ENCODE measurements around the gene DHTKD1.
"Not testable (repeated sequence)": the region's sequence is repeated elsewhere in the genome, so short reads cannot be mapped to it uniquely, and the experiment has no call there.

The DHTKD1 gene

GRCh38 chr10:12063483-12063818 lies 5.3 kb upstream of the DHTKD1 start:
- no peak for TF ChIP-seq CTCF (IDR thresholded peaks at IDR 0.05; ENCODE audit: insufficient read depth, low read depth, low read length, missing control alignments)
- H3K4me3 ChIP-seq (ENCODE audit: low read length), result no peak overlapping the region
- DNase-seq (ENCODE audit: low read depth), result no peak

DNA sequence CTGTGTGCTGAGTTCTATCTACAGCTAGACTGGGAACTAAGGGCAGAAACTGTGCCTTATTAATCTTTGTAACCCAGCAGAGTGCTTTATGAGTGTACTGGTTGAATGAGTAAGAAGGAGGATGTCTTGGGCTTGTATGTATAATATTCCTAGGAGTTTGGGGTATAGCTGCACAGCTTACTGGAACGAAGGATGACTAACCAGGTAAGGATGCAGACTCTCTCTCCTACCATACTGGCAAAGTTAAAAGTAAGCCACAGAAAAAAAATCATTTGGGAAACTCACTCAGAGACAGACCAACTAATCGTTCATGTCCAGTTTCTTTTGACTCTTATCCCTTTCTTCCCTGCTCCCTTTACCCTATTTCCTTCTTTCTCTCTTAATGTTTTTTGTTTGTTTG lies 1.4 kb upstream of the DHTKD1 start:
- DNase-seq (ENCODE audit: low read depth), result peak; percentile 85
- TF ChIP-seq CTCF (IDR thresholded peaks at IDR 0.05; ENCODE audit: insufficient read depth, low read depth, low read length, missing control alignments), result no peak
- no peak overlapping the region for H3K4me3 ChIP-seq (ENCODE audit: low read length)

DNA sequence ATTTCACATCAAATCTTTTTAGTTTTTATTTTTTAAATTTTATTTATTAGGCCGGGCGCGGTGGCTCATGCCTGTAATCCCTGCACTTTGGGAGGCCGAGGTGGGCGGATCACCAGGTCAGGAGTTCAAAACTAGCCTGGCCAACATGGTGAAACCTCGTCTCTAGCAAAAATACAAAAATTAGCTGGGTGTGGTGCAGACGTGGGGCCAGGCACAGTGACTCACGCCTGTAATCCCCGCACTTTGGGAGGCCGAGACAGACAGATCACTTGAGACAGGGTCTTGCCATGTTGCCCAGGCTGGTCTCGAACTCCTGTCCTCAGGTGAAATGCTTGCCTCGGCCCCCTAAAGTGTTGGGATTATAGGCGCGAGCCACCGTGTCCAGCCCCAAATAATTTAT lies 2.7 kb downstream of the DHTKD1 start:
- not testable (repeated sequence) for DNase-seq (ENCODE audit: low read depth); H3K4me3 ChIP-seq (ENCODE audit: low read length)

GRCh38 chr10:12073526-12073925 lies 4.8 kb downstream of the DHTKD1 start:
- H3K4me3 ChIP-seq (ENCODE audit: low read length), result no peak overlapping the region
- TF ChIP-seq CTCF (IDR thresholded peaks at IDR 0.05; ENCODE audit: insufficient read depth, low read depth, low read length, missing control alignments), result no peak

DNA sequence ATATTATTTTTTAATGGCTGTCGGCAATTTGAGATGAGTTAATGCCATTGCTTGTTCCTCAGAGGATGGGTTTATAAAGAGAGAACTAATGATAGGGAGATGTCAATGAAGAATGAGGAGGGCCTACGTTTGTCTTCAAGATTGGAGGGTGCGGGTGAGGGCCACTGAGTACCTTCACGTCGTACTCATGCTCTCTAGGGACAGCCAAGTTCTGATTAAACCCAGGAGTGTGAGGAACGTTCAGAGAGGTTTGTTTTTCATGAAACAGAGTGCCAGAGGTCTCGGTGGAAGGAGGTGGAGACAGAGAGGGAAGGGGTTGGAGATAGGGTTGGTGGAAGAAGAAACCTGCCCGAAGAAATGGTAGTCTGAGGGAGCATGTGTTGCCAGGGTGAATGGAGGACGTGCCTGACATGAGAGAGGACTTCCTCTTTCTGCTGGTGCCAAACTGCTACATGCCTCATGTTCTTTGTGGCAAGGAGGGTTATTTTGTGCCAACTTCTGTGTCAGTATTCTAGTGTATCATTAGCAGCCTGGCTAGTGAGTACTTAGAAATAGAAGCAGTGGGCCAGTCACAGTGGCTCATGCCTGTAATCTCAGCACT lies 8.9 kb downstream of the DHTKD1 start:
- no peak for DNase-seq (ENCODE audit: low read depth)
- no peak overlapping the region for H3K4me3 ChIP-seq (ENCODE audit: low read length)
- no peak for TF ChIP-seq CTCF (IDR thresholded peaks at IDR 0.05; ENCODE audit: insufficient read depth, low read depth, low read length, missing control alignments)

More at GRCh38 chr10:12073526-12073925, 4.8 kb downstream of the DHTKD1 start:
- DNase-seq (ENCODE audit: low read depth), result no peak

- DNase-seq (ENCODE audit: low read depth), result no peak
- TF ChIP-seq CTCF (IDR thresholded peaks at IDR 0.05; ENCODE audit: insufficient read depth, low read depth, low read length, missing control alignments), result no peak
These were observed 12.7 kb downstream of the DHTKD1 start for GRCh38 chr10:12081470-12081869.

DNA sequence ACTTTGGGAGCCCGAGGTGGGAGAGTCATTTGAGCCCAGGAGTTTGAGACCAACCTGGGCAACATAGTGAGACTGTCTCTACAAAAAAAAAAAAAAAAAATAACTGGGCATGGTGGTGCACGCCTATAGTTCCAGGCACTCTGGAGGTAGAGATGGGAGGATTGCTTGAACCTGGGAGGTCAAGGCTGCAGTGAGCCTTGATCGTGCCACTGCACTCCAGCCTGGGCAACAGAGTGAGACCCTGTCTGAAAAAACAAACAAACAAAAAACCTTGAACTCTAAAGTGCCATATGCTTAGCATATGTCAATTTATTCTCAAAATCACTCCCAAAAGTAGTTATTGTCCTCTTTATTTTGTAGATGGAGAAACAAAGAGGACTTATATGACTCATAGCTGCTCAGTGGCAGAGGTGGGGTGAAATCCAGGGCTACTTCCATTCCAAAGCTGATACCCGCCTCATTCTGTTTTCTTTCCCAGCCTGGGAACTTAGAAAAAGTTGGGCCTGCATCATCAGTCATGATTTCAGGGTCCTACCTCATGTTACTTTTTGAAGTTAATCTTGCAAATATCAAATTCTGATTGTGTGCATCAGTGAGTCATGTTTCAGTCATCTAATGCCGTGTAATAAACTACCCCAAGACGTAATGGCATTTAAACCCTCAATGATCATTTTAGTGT lies 13.3 kb downstream of the DHTKD1 start:
- DNase-seq (ENCODE audit: low read depth), result peak; percentile 24
- no peak for TF ChIP-seq CTCF (IDR thresholded peaks at IDR 0.05; ENCODE audit: insufficient read depth, low read depth, low read length, missing control alignments)
- no peak overlapping the region for H3K4me3 ChIP-seq (ENCODE audit: low read length)

More at GRCh38 chr10:12081470-12081869, 12.7 kb downstream of the DHTKD1 start:
- no peak overlapping the region for H3K4me3 ChIP-seq (ENCODE audit: low read length)

Measured in epithelial cell of esophagus (primary cell).